Omental fat pad (tissue), 4 donors: ENCODE results near the gene APC. TPM values are rescaled to one million over a fixed set of nuclear protein-coding genes. Genes with fewer than 3 reads are reported as not detected.
"Not testable (repeated sequence)": the region's sequence is repeated elsewhere in the genome, so short reads cannot be mapped to it uniquely, and the experiment has no call there.

Source experiments
- ATAC-seq: fragments of 150-250 bp; one replicate; pipeline ENCODE4 v1.9.1; 2016; ENCODE audit warnings: mild to moderate bottlenecking, moderate library complexity; ENCODE audit not compliant: low FRiP score
- DNase-seq: peaks from one replicate; pipeline ENCODE4 v3.0.0-alpha.2; 2019; ENCODE audit warnings: low spot score
- small RNA-seq: library from RNA; depleted of rRNA; stranded (forward); fragments of <200 nt; gene quantifications from one replicate; pipeline ENCODE3, GENCODE V24; 2016
- total RNA-seq, 4 donors: library from RNA; depleted of rRNA; stranded (reverse); fragments of >200 nt; gene quantifications; one replicate each; pipeline ENCODE4 v1.1.0, GENCODE V29; 2016
- TF ChIP-seq, protein P1 (sequence below), 3 donors: fragments of 450-650 bp; IDR thresholded peaks; one replicate each; pipeline ENCODE4 v1.5.1; 2016 to 2017; ENCODE audit warnings: antibody characterized with exemption in 3 of 3, mild to moderate bottlenecking in 3 of 3, moderate library complexity in 2 of 3

The APC gene
- total RNA-seq, 4 donors from 2014 or later: 33.9 to 78.5 (median 58.8) TPM

DNA sequence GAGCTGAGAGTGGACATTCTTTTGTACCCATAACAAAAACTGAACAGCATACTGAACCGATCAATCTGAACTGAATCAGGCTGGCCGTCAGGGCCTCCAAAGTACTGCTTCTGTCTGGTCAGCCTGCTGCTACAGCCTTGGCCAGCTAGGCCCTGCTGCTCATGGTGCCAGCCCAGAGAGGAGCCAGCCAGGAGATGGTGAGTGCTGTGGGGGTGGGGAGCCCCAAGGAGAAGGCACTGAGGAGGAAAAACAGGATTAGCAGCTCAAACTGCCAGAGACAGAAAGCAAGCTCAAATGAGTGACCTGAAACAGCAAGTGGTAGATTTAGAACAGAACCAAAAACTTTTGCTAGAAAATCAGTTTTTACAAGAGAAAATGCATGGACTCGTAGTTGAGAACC, 147.3 kb downstream of the APC start:
- ATAC-seq: no peak
- TF ChIP-seq, protein P1, sequence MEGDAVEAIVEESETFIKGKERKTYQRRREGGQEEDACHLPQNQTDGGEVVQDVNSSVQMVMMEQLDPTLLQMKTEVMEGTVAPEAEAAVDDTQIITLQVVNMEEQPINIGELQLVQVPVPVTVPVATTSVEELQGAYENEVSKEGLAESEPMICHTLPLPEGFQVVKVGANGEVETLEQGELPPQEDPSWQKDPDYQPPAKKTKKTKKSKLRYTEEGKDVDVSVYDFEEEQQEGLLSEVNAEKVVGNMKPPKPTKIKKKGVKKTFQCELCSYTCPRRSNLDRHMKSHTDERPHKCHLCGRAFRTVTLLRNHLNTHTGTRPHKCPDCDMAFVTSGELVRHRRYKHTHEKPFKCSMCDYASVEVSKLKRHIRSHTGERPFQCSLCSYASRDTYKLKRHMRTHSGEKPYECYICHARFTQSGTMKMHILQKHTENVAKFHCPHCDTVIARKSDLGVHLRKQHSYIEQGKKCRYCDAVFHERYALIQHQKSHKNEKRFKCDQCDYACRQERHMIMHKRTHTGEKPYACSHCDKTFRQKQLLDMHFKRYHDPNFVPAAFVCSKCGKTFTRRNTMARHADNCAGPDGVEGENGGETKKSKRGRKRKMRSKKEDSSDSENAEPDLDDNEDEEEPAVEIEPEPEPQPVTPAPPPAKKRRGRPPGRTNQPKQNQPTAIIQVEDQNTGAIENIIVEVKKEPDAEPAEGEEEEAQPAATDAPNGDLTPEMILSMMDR (IDR thresholded peaks at IDR 0.05): no peak
- no peak for DNase-seq

DNA sequence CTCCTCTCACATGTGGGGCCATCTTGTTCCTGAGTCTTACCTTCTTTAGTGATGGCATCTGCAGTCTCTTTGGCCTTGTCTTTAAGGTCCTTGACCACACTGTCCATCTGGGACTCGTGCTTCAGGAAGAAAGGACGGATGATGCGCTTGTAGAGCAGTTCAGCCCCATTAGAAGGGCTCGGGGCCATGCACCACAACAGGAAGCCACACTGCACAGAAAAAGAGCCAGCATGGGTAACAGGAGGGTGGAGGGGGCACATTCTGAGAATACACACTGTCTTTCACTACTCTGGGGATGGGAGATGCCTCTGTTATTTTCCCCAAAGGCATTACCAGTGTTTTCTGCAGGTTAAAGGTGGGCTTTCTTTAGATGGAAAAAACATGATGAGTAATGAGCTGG, 149.3 kb downstream of the APC start:
- TF ChIP-seq, protein P1 (IDR thresholded peaks at IDR 0.05): no peak
- DNase-seq (no peak), ATAC-seq (no peak)

DNA sequence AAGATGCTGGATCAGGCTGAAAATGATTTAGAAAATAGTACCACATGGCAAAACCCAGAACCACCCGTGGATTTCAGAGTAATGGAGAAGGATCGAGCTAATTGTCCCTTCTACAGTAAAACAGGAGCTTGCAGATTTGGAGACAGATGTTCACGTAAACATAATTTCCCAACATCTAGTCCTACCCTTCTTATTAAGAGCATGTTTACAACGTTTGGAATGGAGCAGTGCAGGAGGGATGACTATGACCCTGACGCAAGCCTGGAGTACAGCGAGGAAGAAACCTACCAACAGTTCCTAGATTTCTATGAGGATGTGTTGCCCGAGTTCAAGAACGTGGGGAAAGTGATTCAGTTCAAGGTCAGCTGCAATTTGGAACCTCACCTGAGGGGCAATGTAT, 154.4 kb downstream of the APC start:
- ATAC-seq, DNase-seq: not testable (repeated sequence)

DNA sequence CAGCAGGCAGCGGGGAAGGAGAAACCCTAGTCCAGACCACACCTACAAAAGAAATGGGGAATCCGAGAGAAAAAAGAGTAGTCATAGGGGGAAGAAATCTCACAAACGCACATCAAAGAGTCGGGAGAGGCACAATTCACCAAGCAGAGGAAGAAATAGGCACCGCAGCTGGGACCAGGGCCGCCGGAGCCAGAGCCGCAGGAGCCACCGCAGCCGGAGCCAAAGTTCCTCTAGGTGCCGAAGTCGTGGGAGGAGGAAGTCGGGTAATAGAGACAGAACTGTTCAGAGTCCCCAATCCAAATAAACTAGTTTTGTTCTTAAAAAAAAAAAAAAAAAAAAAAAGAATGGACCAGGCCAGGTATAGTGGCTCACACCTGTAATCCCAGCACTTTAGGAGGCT, 155.1 kb downstream of the APC start:
- TF ChIP-seq, protein P1 (IDR thresholded peaks at IDR 0.05): no peak
- ATAC-seq (no peak), DNase-seq (no peak)

DNA sequence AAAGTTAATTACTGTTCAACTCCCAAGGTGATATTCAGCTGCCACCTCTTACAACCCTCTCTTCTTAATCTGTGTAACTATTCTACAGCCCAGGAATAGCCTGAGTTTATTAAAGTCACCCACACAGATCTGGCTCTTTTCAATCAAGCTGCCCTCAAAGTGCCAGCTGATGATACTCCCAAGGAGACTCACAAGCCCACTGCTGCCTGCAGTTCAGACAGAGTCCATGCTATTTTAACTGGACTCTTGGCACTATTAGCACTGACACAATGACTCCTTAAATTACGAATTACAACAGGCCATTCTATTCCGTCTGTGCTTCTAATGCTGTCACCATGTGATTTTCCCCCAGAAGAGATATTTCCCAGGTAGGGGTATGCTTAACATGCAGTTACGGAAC, 158.0 kb downstream of the APC start:
- no peak for ATAC-seq
- TF ChIP-seq, protein P1 (IDR thresholded peaks at IDR 0.05): no peak
- no peak for DNase-seq

Small RNAs within 50 kb of the gene (small RNA-seq; reads per million reads assigned to genes)
- not detected for gene RNU6-482P

Other genes with a start within 250 kb of the APC start
- 10 to 100 TPM; 38.6 to 95.2 (median 63.8) TPM for gene SRP19, start 123.4 kb downstream of the APC start, total RNA-seq
- gene REEP5, start 184.3 kb downstream of the APC start, total RNA-seq: 10 to 100 TPM; 74.2 to 90.1 (median 81.9) TPM
- 10 to 100 TPM; 22.2 to 53.4 (median 25.9) TPM for gene DCP2, start 238.9 kb downstream of the APC start, total RNA-seq